Measurements from ENCODE around the gene UBAC1.

DNA sequence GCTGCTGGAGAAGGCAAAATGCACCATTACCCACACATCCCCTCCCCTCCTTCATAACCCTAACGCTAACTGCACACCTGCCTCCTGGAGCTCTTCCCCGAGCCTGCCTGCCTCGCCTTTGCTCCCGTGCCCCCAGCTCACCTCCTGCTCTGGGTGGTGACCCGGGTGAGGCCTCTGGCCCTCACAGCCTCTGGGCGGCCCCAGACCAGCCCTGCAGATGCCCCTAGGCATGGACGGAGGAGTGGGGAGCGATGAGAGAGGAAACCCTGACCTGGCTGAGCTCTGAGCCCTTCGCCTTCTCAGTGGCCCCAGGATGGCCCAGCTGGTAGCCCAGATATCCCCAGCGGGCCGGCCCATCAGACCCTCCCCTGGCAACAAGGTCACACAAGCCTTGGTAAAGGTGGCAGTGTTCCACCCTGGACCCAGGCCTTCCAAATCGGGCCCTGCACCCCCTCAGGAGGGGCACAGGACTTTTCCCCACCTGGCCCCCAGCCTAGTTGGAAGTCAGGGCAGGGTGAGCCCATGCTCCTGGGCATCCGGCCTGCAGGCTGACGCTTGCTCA lies 39.3 kb downstream of the UBAC1 start:
- TF ChIP-seq, protein P1, sequence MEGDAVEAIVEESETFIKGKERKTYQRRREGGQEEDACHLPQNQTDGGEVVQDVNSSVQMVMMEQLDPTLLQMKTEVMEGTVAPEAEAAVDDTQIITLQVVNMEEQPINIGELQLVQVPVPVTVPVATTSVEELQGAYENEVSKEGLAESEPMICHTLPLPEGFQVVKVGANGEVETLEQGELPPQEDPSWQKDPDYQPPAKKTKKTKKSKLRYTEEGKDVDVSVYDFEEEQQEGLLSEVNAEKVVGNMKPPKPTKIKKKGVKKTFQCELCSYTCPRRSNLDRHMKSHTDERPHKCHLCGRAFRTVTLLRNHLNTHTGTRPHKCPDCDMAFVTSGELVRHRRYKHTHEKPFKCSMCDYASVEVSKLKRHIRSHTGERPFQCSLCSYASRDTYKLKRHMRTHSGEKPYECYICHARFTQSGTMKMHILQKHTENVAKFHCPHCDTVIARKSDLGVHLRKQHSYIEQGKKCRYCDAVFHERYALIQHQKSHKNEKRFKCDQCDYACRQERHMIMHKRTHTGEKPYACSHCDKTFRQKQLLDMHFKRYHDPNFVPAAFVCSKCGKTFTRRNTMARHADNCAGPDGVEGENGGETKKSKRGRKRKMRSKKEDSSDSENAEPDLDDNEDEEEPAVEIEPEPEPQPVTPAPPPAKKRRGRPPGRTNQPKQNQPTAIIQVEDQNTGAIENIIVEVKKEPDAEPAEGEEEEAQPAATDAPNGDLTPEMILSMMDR (IDR thresholded peaks at IDR 0.05): no peak
- TF ChIP-seq POLR2A (IDR thresholded peaks at IDR 0.05): no peak
